WTC11 (cell line): ENCODE measurements around the gene AHSG.

ENCODE experiments used
- TF ChIP-seq, protein P1 (sequence below): sonication (generic); formaldehyde crosslinking; conservative IDR thresholded peaks from 2 replicates; pipeline ENCODE4 v1.8.1; 2023; ENCODE audit warnings: mild to moderate bottlenecking, low read depth, missing genetic modification reagents, moderate library complexity
- TF ChIP-seq, protein P2 (sequence below): sonication (generic); formaldehyde crosslinking; IDR thresholded peaks from 2 replicates; pipeline ENCODE4 v1.8.0; 2023; ENCODE audit warnings: missing genetic modification reagents, mild to moderate bottlenecking, borderline replicate concordance

DNA sequence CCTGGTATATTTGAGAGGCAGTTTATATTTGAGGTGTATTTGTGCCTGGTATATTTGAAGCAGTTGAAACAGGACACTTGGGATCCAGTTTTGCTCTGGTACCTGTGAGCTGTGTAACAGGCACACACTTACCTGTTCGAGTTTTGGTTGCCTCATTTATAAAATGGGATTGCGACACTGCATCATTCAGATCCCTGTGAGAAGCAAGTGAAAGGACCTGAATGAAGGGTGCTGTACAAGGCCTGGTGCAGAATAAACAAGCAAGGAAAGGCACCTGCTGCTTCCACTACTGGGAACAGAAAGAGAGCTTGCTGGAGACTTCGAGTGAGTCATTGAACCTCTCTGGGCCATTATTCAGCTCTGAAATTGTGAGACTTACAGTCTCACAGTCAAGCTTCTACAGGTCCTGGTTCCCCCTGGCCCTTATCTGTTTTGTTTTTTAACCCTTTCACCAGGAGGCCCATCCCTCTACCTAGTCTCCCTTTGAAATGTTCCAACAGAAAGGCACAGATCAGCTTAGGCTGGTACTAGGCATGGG, 38.9 kb downstream of the AHSG start:
- TF ChIP-seq, protein P1, sequence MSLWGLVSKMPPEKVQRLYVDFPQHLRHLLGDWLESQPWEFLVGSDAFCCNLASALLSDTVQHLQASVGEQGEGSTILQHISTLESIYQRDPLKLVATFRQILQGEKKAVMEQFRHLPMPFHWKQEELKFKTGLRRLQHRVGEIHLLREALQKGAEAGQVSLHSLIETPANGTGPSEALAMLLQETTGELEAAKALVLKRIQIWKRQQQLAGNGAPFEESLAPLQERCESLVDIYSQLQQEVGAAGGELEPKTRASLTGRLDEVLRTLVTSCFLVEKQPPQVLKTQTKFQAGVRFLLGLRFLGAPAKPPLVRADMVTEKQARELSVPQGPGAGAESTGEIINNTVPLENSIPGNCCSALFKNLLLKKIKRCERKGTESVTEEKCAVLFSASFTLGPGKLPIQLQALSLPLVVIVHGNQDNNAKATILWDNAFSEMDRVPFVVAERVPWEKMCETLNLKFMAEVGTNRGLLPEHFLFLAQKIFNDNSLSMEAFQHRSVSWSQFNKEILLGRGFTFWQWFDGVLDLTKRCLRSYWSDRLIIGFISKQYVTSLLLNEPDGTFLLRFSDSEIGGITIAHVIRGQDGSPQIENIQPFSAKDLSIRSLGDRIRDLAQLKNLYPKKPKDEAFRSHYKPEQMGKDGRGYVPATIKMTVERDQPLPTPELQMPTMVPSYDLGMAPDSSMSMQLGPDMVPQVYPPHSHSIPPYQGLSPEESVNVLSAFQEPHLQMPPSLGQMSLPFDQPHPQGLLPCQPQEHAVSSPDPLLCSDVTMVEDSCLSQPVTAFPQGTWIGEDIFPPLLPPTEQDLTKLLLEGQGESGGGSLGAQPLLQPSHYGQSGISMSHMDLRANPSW (CRISPR knock-in tag) = no peak
- TF ChIP-seq, protein P2, sequence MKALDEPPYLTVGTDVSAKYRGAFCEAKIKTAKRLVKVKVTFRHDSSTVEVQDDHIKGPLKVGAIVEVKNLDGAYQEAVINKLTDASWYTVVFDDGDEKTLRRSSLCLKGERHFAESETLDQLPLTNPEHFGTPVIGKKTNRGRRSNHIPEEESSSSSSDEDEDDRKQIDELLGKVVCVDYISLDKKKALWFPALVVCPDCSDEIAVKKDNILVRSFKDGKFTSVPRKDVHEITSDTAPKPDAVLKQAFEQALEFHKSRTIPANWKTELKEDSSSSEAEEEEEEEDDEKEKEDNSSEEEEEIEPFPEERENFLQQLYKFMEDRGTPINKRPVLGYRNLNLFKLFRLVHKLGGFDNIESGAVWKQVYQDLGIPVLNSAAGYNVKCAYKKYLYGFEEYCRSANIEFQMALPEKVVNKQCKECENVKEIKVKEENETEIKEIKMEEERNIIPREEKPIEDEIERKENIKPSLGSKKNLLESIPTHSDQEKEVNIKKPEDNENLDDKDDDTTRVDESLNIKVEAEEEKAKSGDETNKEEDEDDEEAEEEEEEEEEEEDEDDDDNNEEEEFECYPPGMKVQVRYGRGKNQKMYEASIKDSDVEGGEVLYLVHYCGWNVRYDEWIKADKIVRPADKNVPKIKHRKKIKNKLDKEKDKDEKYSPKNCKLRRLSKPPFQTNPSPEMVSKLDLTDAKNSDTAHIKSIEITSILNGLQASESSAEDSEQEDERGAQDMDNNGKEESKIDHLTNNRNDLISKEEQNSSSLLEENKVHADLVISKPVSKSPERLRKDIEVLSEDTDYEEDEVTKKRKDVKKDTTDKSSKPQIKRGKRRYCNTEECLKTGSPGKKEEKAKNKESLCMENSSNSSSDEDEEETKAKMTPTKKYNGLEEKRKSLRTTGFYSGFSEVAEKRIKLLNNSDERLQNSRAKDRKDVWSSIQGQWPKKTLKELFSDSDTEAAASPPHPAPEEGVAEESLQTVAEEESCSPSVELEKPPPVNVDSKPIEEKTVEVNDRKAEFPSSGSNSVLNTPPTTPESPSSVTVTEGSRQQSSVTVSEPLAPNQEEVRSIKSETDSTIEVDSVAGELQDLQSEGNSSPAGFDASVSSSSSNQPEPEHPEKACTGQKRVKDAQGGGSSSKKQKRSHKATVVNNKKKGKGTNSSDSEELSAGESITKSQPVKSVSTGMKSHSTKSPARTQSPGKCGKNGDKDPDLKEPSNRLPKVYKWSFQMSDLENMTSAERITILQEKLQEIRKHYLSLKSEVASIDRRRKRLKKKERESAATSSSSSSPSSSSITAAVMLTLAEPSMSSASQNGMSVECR = no peak
